Measurements from ENCODE around the gene CENPC. TPM values are rescaled to one million over a fixed set of nuclear protein-coding genes. Genes with fewer than 3 reads are reported as not detected.
"Not testable (repeated sequence)": the region's sequence is repeated elsewhere in the genome, so short reads cannot be mapped to it uniquely, and the experiment has no call there.

Gene CENPC
- total RNA-seq, 4 donors from 2014 or later = 17.5 to 67.3 (median 22.7) TPM

- H3K36me3 ChIP-seq = peaks cover 66% of the 10 kb centered on the region
- H3K4me3 ChIP-seq = no peak overlapping the region
- no peak for TF ChIP-seq POLR2AphosphoS5 (IDR thresholded peaks at IDR 0.05)
- TF ChIP-seq POLR2A (IDR thresholded peaks at IDR 0.05) = no peak
- no peak for TF ChIP-seq CTCF (IDR thresholded peaks at IDR 0.05)
- TF ChIP-seq EP300 (IDR thresholded peaks at IDR 0.05) = no peak
- H3K27ac ChIP-seq = no peak overlapping the region
- 91% methylated on average over 4 of the region's 4 CpGs for WGBS
- DNase-seq (ENCODE audit: low spot score in 2 of 2) = no peak
- no peaks in the 10 kb centered on the region for H3K27me3 ChIP-seq
- no peaks in the 10 kb centered on the region for H3K4me1 ChIP-seq
- H3K9me3 ChIP-seq = no peaks in the 10 kb centered on the region
These were observed 13.8 kb downstream of the CENPC start for GRCh38 chr4:67531379-67531962.

GRCh38 chr4:67524140-67524539 is 21.2 kb downstream of the CENPC start:
- not testable (repeated sequence) for H3K9me3 ChIP-seq; H3K4me1 ChIP-seq; H3K4me3 ChIP-seq; H3K27me3 ChIP-seq; H3K27ac ChIP-seq; DNase-seq (ENCODE audit: low spot score in 2 of 2)
- 90% methylated on average over 2 of the region's 3 CpGs for WGBS
- H3K36me3 ChIP-seq = peaks cover 20% of the 10 kb centered on the region

- no peak overlapping the region for H3K4me3 ChIP-seq
- H3K27me3 ChIP-seq = no peaks in the 10 kb centered on the region
- H3K27ac ChIP-seq = no peak overlapping the region
- DNase-seq (ENCODE audit: low spot score in 2 of 2) = no peak
- H3K9me3 ChIP-seq = no peaks in the 10 kb centered on the region
- peaks cover 21% of the 10 kb centered on the region for H3K36me3 ChIP-seq
- TF ChIP-seq EP300 (IDR thresholded peaks at IDR 0.05) (no peak), POLR2A (IDR thresholded peaks at IDR 0.05) (no peak), CTCF (IDR thresholded peaks at IDR 0.05) (no peak), POLR2AphosphoS5 (IDR thresholded peaks at IDR 0.05) (no peak)
- H3K4me1 ChIP-seq = no peaks in the 10 kb centered on the region
- 94% methylated on average over 10 of the region's 10 CpGs for WGBS
These were observed 22.2 kb downstream of the CENPC start for GRCh38 chr4:67522851-67523671.

- Histone ChIP-seq H3K27me3 (no peaks in the 10 kb centered on the region), H3K36me3 (peaks cover 28% of the 10 kb centered on the region), H3K9me3 (no peaks in the 10 kb centered on the region), H3K4me3 (no peak overlapping the region), H3K4me1 (no peaks in the 10 kb centered on the region), H3K27ac (no peak overlapping the region)
- no peak for TF ChIP-seq CTCF (IDR thresholded peaks at IDR 0.05)
- no peak for TF ChIP-seq POLR2A (IDR thresholded peaks at IDR 0.05)
- TF ChIP-seq POLR2AphosphoS5 (IDR thresholded peaks at IDR 0.05) = no peak
- TF ChIP-seq EP300 (IDR thresholded peaks at IDR 0.05) = no peak
- DNase-seq (ENCODE audit: low spot score in 2 of 2) = no peak
- WGBS = 87% methylated on average over 2 of the region's 2 CpGs
These were observed 23.1 kb downstream of the CENPC start for GRCh38 chr4:67522230-67522629.

- Histone ChIP-seq H3K4me3 (no peak overlapping the region), H3K36me3 (peaks cover 35% of the 10 kb centered on the region), H3K4me1 (no peaks in the 10 kb centered on the region), H3K27me3 (no peaks in the 10 kb centered on the region), H3K27ac (no peak overlapping the region), H3K9me3 (no peaks in the 10 kb centered on the region)
- 89% methylated on average over 1 of the region's 1 CpG for WGBS
- DNase-seq (ENCODE audit: low spot score in 2 of 2) = no peak
- TF ChIP-seq CTCF (IDR thresholded peaks at IDR 0.05) (no peak), POLR2AphosphoS5 (IDR thresholded peaks at IDR 0.05) (no peak), EP300 (IDR thresholded peaks at IDR 0.05) (no peak), POLR2A (IDR thresholded peaks at IDR 0.05) (no peak)
These were observed 23.8 kb downstream of the CENPC start for GRCh38 chr4:67521506-67521905.

All from suprapubic skin (tissue), 4 donors.